Effector memory CD8-positive, alpha-beta T cell (primary cell): ENCODE measurements around the gene CNIH4.
A peak's percentile ranks its signal among the peaks of the same experiment; 100 is the strongest.

Source experiments
- ATAC-seq: fragments of 150-1000 bp; cut with Tn5 transposase; replicated peaks from 2 replicates; pipeline ENCODE4 v1.10.0; 2021; ENCODE audit warnings: mild to moderate bottlenecking, moderate library complexity
- DNase-seq, 3 experiments: peaks; one replicate each; pipeline ENCODE4 v3.0.0; 2021
- H3K27ac Mint-ChIP-seq, 2 donors: one replicate each; pipeline ENCODE4 v1.8.0; 2022; ENCODE audit warnings: mild to moderate bottlenecking in 2 of 2, mixed read lengths in 2 of 2, moderate library complexity in 2 of 2
- H3K27me3 Mint-ChIP-seq, 2 donors: one replicate each; pipeline ENCODE4 v1.8.0; 2022; ENCODE audit warnings: mixed read lengths in 2 of 2
- H3K36me3 Mint-ChIP-seq: one replicate; pipeline ENCODE4 v1.8.0; 2022; ENCODE audit warnings: mild to moderate bottlenecking, moderate library complexity, mixed read lengths; ENCODE audit not compliant: insufficient read depth
- H3K4me1 Mint-ChIP-seq, 2 donors: one replicate each; pipeline ENCODE4 v1.8.0; 2022; ENCODE audit warnings: low read depth in 2 of 2, mixed read lengths in 2 of 2
- H3K4me3 Mint-ChIP-seq, 2 donors: one replicate each; pipeline ENCODE4 v1.8.0; 2022; ENCODE audit warnings: mild to moderate bottlenecking in 2 of 2, mixed read lengths in 2 of 2, moderate library complexity in 2 of 2
- H3K9me3 Mint-ChIP-seq, 2 donors: one replicate each; pipeline ENCODE4 v1.8.0; 2022; ENCODE audit warnings: mixed read lengths in 2 of 2

CNIH4 gene

DNA sequence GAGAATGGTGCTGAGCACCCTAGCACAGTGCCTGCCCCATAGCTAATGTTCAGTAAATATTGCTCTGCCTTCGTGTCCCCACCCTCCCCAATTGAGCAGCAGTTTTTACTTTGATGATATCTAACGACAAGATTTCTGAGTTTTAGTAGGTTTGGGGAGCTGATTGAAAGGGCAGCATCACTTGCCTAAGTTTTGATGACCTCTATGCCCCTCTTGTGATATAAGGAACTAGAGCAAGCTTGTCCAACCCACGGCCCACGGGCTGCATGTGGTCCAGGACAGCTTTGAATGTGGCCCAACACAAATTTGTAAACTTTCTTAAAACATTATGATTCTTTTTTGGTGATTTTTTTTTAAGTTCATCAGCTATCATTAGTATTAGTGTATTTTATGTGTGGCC lies 1.6 kb downstream of the CNIH4 start:
- peaks cover 19% of the 10 kb centered on the region for H3K36me3 Mint-ChIP-seq
- no peaks in the 10 kb centered on the region for H3K9me3 Mint-ChIP-seq
- H3K27me3 Mint-ChIP-seq: no peaks in the 10 kb centered on the region
- peak overlapping the region in 1 of 2 donors; percentile 89 for H3K27ac Mint-ChIP-seq
- peaks cover 27 to 44% of the 10 kb centered on the region in 2 donors for H3K4me1 Mint-ChIP-seq
- ATAC-seq: no peak
- no peak for DNase-seq
- H3K4me3 Mint-ChIP-seq: peak overlapping the region; percentile 98

DNA sequence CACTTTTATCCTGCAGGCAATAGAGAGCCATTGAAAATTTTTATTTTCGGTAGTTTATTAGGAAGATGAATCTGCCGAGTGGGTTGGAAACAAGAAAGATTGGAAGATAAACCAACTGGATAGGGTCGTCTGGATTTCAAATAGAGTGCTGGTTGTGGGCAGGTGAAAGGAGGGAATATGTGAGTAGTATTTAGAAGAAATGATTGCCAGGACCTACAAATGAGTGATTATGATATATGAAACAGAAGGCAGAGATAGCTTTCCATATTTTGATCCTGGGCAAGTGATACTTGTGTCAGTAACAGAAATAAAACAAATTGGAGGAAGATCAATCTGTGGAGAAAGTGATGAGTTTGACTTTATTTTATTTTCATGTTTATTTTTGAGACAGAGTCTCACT lies 2.5 kb downstream of the CNIH4 start:
- H3K4me1 Mint-ChIP-seq: peaks cover 30 to 53% of the 10 kb centered on the region in 2 donors
- H3K27ac Mint-ChIP-seq: peak overlapping the region in 1 of 2 donors; percentile 3
- H3K4me3 Mint-ChIP-seq: peak overlapping the region in 1 of 2 donors; percentile 98
- no peaks in the 10 kb centered on the region for H3K9me3 Mint-ChIP-seq
- H3K27me3 Mint-ChIP-seq: no peaks in the 10 kb centered on the region
- ATAC-seq: no peak
- DNase-seq: no peak
- H3K36me3 Mint-ChIP-seq: peaks cover 23% of the 10 kb centered on the region

GRCh38 chr1:224368409-224368808 lies 11.7 kb downstream of the CNIH4 start:
- peaks cover 84% of the 10 kb centered on the region for H3K36me3 Mint-ChIP-seq
- peak overlapping the region in 1 of 2 donors; percentile 5 for H3K27ac Mint-ChIP-seq
- H3K4me1 Mint-ChIP-seq: peaks cover 11 to 22% of the 10 kb centered on the region in 2 donors
- H3K27me3 Mint-ChIP-seq: no peaks in the 10 kb centered on the region
- H3K9me3 Mint-ChIP-seq: no peaks in the 10 kb centered on the region
- no peak for DNase-seq
- H3K4me3 Mint-ChIP-seq: no peak overlapping the region
- no peak for ATAC-seq

- H3K27me3 Mint-ChIP-seq: no peaks in the 10 kb centered on the region
- peaks cover 42 to 50% of the 10 kb centered on the region in 2 donors for H3K4me1 Mint-ChIP-seq
- ATAC-seq (no peak), DNase-seq (no peak)
- peaks cover 82% of the 10 kb centered on the region for H3K36me3 Mint-ChIP-seq
- no peak overlapping the region for H3K4me3 Mint-ChIP-seq
- peak overlapping the region; percentile 87 to 88 for H3K27ac Mint-ChIP-seq
- H3K9me3 Mint-ChIP-seq: no peaks in the 10 kb centered on the region
Measured at GRCh38 chr1:224373008-224373590, 16.4 kb downstream of the CNIH4 start.

DNA sequence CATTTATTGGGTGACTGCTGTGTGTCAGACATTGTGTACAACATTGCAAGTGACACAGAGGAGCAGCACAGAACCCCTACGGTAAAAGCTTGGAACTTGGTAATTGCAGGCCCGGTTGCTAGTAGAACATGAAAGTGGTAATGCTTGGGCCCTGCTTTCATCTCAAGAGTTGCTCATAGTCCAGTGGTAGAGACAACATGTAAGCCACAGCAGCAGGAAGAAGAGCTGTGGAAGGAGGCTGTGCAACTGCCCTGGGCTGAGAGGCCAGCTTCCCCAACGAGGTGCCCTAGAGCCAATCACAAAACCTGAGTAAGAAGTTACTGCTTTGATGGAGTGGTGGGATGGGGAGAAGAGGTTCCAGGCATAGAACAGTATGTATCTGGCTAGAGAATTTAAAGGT lies 18.4 kb downstream of the CNIH4 start:
- ATAC-seq: no peak
- H3K4me3 Mint-ChIP-seq: peak overlapping the region in 1 of 2 donors; percentile 35
- peaks cover 53 to 56% of the 10 kb centered on the region in 2 donors for H3K4me1 Mint-ChIP-seq
- no peaks in the 10 kb centered on the region for H3K9me3 Mint-ChIP-seq
- H3K36me3 Mint-ChIP-seq: peaks cover 65% of the 10 kb centered on the region
- no peaks in the 10 kb centered on the region for H3K27me3 Mint-ChIP-seq
- H3K27ac Mint-ChIP-seq: peak overlapping the region; percentile 87 to 88
- DNase-seq: no peak

- H3K36me3 Mint-ChIP-seq: peaks cover 47% of the 10 kb centered on the region
- DNase-seq: peak in 1 of 3 experiments; percentile 11
Measured at GRCh38 chr1:224377676-224378006, 21.0 kb downstream of the CNIH4 start.

GRCh38 chr1:224378855-224379631 lies 22.4 kb downstream of the CNIH4 start:
- H3K27ac Mint-ChIP-seq: peak overlapping the region in 1 of 2 donors; percentile 72
- H3K4me1 Mint-ChIP-seq: peaks cover 68 to 81% of the 10 kb centered on the region in 2 donors
- no peaks in the 10 kb centered on the region for H3K27me3 Mint-ChIP-seq
- no peaks in the 10 kb centered on the region for H3K9me3 Mint-ChIP-seq
- ATAC-seq: no peak
- H3K36me3 Mint-ChIP-seq: peaks cover 46% of the 10 kb centered on the region
- no peak for DNase-seq
- H3K4me3 Mint-ChIP-seq: peak overlapping the region; percentile 69 to 70

More at GRCh38 chr1:224377676-224378006, 21.0 kb downstream of the CNIH4 start:
- Mint-ChIP-seq H3K27me3 (no peaks in the 10 kb centered on the region), H3K27ac (peak overlapping the region; percentile 87 to 91), H3K4me3 (peak overlapping the region; percentile 44 to 64), H3K4me1 (peaks cover 72 to 78% of the 10 kb centered on the region in 2 donors), H3K9me3 (no peaks in the 10 kb centered on the region)
- ATAC-seq: peak; percentile 64

- Mint-ChIP-seq H3K27me3 (no peaks in the 10 kb centered on the region), H3K9me3 (no peaks in the 10 kb centered on the region), H3K4me3 (peak overlapping the region; percentile 69 to 70), H3K4me1 (peaks cover 60 to 72% of the 10 kb centered on the region in 2 donors), H3K36me3 (peaks cover 46% of the 10 kb centered on the region), H3K27ac (peak overlapping the region; percentile 72 to 85)
- peak; percentile 18 to 27 (median 26) for DNase-seq
- ATAC-seq: peak; percentile 87
Measured at GRCh38 chr1:224380003-224380402, 23.3 kb downstream of the CNIH4 start.

- H3K4me3 Mint-ChIP-seq: peak overlapping the region; percentile 51 to 69
- H3K36me3 Mint-ChIP-seq: peaks cover 38% of the 10 kb centered on the region
- ATAC-seq: no peak
- peaks cover 49 to 68% of the 10 kb centered on the region in 2 donors for H3K4me1 Mint-ChIP-seq
- no peak for DNase-seq
- H3K27me3 Mint-ChIP-seq: no peaks in the 10 kb centered on the region
- peak overlapping the region; percentile 69 to 85 for H3K27ac Mint-ChIP-seq
- no peaks in the 10 kb centered on the region for H3K9me3 Mint-ChIP-seq
Measured at GRCh38 chr1:224381880-224382548, 25.3 kb downstream of the CNIH4 start.

DNA sequence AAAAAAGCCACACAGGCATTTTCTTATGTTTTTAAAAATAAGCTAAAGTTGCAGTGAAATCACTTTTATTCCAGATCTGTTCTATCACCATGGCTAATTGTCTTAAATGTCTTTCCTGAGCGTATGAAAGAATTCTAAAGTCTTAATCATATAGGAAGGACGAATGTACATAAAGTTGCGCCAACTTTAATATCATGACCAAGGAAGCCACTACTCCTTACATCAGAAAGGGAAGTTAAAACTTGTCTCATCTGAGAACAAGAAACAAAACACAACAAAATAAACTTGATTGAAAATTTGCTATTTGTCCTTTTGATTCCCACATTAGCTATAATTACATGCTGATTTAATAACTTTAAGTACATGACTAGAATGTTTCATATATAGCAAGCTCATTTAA lies 26.5 kb downstream of the CNIH4 start:
- no peaks in the 10 kb centered on the region for H3K9me3 Mint-ChIP-seq
- H3K27ac Mint-ChIP-seq: peak overlapping the region; percentile 69 to 85
- no peak overlapping the region for H3K4me3 Mint-ChIP-seq
- ATAC-seq (no peak), DNase-seq (no peak)
- peaks cover 40 to 61% of the 10 kb centered on the region in 2 donors for H3K4me1 Mint-ChIP-seq
- no peaks in the 10 kb centered on the region for H3K27me3 Mint-ChIP-seq
- H3K36me3 Mint-ChIP-seq: peaks cover 40% of the 10 kb centered on the region

GRCh38 chr1:224387302-224387912 lies 30.7 kb downstream of the CNIH4 start:
- H3K9me3 Mint-ChIP-seq: no peaks in the 10 kb centered on the region
- no peak overlapping the region for H3K4me3 Mint-ChIP-seq
- peak; percentile 88 for ATAC-seq
- H3K36me3 Mint-ChIP-seq: peaks cover 72% of the 10 kb centered on the region
- no peaks in the 10 kb centered on the region for H3K27me3 Mint-ChIP-seq
- peak overlapping the region; percentile 32 to 53 for H3K27ac Mint-ChIP-seq
- H3K4me1 Mint-ChIP-seq: peaks cover 8 to 26% of the 10 kb centered on the region in 2 donors
- DNase-seq: no peak

DNA sequence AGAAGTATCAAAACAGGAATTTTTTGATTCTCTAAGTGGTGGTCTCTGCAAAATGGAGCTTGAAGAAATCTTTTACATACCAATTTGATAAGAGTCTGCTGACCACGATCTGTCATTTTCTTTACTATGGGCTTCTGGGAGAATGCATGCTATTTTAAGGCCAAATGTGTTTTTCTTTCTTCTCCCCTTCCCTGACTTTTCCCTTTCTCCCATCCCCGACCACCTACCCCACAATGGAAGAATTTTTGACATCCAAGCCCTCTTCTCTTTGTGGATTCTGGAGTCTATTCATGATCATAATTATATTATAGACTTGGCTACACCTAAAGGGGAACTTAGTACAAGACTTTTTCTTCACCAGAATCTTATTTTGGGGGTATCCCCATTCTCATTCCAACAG lies 31.3 kb downstream of the CNIH4 start:
- Mint-ChIP-seq H3K36me3 (peaks cover 77% of the 10 kb centered on the region), H3K27ac (peak overlapping the region; percentile 32 to 53), H3K27me3 (no peaks in the 10 kb centered on the region), H3K9me3 (no peaks in the 10 kb centered on the region), H3K4me3 (no peak overlapping the region), H3K4me1 (peaks cover 8 to 23% of the 10 kb centered on the region in 2 donors)
- ATAC-seq (no peak), DNase-seq (no peak)

DNA sequence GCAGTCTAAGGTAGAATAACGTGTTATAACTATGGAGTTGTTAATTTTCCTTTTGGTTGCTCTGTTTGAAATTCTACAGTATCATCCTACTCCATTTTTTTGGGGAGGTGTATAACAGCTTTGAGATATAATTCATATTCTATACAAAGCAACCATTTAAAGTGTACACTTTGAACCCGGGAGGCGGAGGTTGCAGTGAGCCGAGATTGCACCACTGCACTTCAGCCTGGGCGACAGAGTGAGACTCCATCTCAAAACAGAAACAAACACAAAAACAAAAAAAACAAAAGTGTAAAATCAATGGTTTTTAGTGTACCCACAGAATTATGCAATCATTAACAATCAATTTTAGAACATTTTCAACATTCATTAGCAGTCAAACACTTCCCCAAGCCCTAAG lies 33.8 kb downstream of the CNIH4 start:
- H3K36me3 Mint-ChIP-seq: peaks cover 82% of the 10 kb centered on the region
- peaks cover 5 to 17% of the 10 kb centered on the region in 2 donors for H3K4me1 Mint-ChIP-seq
- no peak overlapping the region for H3K27ac Mint-ChIP-seq
- H3K27me3 Mint-ChIP-seq: no peaks in the 10 kb centered on the region
- no peaks in the 10 kb centered on the region for H3K9me3 Mint-ChIP-seq
- DNase-seq (no peak), ATAC-seq (no peak)
- no peak overlapping the region for H3K4me3 Mint-ChIP-seq
